Islet precursor cell (in vitro differentiated cells): ENCODE data around the gene CTDSP1.

Experiments
- DNase-seq: peaks from one replicate; pipeline ENCODE4 v3.0.0-alpha.2; 2018

Gene CTDSP1, protein sequence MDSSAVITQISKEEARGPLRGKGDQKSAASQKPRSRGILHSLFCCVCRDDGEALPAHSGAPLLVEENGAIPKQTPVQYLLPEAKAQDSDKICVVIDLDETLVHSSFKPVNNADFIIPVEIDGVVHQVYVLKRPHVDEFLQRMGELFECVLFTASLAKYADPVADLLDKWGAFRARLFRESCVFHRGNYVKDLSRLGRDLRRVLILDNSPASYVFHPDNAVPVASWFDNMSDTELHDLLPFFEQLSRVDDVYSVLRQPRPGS

GRCh38 chr2:218399391-218400166 is at the start of gene CTDSP1:
TSS of gene CTDSP1 (plus strand) at chr2:218399868. CDS start at chr2:218400091, 223 bp downstream.
- DNase-seq, result peak; percentile 97

DNA sequence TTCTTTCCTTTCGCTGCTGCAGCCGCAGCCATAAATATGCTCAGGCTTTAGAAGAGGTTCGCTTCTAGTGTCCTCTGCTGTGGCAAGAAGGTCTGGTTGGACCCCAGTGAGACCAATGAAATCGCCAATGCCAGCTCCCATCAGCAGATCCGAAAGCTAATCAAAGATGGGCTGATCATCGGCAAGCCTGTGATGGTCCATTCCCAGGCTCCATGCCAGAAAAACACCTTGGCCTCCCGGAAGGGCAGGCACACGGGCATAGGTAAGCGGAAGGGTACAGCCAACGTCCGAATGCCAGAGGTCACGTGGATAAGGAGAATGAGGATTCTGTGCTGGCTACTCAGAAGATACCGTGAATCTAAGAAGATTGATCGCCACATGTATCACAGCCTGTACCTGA is 45.6 kb upstream of the CTDSP1 start:
- no peak for DNase-seq

- no peak for DNase-seq
Observed at GRCh38 chr2:218354850-218355443, 44.7 kb upstream of the CTDSP1 start.

GRCh38 chr2:218357236-218358177 is 42.2 kb upstream of the CTDSP1 start:
- no peak for DNase-seq

- DNase-seq, result no peak
Observed at GRCh38 chr2:218360453-218360852, 39.2 kb upstream of the CTDSP1 start.

GRCh38 chr2:218362606-218363005 is 37.1 kb upstream of the CTDSP1 start:
- DNase-seq, result no peak

DNA sequence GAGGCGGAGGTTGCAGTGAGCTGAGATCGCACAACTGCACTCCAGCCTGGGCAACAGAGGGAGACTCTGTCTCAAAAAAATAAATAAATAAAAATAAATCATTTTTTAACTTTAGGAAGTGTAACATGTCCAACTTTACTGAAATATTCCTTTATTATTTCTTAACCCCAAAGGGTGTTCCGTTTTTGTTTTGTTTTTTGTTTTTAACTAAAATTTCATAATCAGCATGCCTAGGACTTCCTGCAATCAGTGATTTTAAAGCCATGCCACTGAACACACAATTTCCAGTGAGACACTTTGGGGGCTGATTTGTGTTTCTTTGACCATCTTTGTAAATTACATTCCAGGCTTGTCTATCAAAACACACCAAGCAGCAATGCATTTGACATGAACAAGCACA is 35.9 kb upstream of the CTDSP1 start:
- no peak for DNase-seq

GRCh38 chr2:218364196-218364595 is 35.5 kb upstream of the CTDSP1 start:
- DNase-seq, result no peak

DNA sequence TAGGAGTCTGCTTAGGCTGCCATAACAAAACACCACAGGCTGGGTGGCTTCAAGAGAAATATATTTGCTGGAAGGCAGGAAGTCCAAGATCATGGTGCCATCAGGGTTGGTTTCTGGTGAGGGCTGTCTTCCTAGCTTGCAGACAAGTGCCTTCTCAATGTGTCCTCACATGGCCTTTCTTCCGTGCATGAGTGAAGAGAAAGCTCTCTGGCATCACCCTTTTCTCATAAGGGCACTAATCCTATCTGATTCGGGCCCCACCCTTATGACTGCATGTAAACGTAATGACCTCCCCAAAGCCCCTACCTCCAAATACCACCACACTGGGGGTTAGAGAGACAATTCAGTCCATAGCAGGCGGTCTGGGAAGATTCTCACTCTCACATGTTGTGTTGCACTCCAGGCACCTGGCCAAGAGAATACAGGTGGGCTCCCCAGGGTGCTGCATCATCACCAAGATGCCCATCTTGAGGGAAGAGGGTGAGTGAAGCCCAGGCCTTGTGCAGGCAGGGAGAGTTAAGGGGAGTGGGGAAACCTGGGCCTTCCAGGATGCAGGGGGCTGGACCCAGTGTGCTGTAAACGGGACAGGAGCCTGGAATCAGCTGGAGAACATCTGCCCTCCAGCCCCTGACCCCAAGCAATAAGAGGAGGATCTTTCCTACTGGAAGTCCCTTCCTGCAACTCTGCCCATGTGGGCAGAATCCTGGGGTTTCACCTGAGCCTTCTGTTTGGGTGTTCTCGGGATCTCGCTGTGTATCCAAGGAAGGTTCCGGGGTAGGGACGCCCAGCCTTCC is 32.9 kb upstream of the CTDSP1 start:
- DNase-seq, result no peak

GRCh38 chr2:218367415-218368149 is 32.1 kb upstream of the CTDSP1 start:
- peak; percentile 92 for DNase-seq

DNA sequence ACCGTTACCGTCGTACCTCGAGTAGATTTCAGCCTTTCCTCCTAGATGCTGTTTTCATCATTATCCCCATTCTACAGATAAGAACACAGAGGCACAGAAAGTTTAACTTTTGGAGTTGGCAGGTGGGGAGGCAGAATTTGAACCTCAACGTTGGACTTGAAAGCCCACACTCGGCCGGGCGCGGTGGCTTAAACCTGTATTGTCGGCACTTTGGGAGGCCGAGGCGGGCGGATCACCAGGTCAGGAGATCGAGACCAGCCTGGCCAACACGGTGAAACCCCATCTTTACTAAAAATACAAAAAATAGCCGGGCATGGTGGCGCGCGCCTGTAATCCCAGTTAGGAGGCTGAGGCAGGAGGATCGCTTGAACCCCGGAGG is 31.5 kb upstream of the CTDSP1 start:
- no peak for DNase-seq

DNA sequence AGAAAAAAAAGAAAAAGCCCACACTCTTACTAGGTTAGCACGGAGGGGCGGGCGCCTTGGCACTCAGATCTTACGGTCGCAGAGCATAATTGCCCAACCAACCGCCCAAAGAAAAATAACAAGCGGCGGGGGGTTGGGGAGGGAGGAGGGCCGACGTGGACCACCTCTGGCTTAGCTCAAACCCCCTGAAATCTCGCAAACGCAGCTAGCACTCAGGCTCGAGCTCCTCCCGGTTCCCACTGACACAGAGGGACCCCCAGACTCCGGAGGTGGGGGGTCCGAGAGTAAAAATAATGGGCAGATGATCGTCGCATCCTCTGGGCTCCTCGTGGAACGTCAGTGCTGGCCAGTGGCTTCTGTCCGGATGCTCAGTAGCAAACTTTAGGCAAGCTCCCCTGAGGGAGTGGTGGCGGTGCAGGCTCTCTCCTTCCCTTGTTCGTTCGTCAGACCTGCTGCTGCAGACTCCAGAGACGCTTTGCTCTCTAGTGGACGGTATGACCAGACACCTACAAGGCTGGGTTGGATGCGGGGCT is 31.0 kb upstream of the CTDSP1 start:
- peak; percentile 86 for DNase-seq

DNA sequence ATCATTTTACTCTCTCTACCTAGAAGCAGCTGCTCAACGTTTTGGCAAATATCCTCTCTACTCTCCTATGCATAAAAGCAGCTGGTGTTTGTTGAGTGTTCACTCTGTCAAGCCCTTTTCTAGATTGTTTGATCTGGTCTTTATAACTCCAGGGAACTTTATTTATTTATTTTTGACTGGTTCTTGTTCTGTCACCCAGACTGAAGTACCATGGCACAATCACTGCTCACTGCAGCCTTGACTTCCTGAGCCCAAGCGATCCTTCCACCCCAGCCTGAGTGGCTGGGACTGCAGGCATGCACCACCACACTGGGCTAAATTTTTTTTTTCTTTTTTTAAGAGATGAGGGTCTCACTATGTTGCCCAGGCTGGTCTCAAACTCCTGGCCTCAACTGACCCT is 30.3 kb upstream of the CTDSP1 start:
- no peak for DNase-seq

DNA sequence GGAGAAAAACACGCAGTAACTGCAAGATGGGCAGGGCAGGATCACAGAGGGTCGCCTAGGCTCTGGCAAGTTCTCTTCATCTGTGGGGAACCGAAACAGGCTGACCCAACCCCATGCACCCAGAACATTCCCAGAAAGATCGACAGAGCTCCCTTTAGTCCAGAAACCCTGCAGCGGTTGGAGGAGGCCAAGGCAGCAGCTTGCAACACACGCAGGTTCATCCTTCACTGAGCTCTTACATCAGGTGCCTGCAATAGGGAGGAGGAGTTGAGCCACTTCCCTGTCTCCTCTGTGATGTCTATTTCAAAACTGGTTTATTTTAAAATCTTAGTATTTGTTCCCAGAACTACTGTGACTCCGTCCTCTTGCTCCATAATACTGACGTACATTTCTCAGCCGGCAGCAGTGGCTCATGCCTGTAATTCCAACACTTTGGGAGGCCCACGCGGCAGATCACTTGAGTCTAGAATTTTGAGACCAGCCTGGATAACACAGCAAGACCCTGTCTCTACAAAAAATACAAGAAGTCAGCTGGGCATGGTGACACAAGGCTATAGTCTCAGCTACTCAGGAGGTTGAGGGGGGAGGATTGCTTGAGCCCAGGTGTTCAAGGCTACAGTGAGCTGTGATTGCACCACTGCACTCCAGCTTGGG is 29.1 kb upstream of the CTDSP1 start:
- no peak for DNase-seq

DNA sequence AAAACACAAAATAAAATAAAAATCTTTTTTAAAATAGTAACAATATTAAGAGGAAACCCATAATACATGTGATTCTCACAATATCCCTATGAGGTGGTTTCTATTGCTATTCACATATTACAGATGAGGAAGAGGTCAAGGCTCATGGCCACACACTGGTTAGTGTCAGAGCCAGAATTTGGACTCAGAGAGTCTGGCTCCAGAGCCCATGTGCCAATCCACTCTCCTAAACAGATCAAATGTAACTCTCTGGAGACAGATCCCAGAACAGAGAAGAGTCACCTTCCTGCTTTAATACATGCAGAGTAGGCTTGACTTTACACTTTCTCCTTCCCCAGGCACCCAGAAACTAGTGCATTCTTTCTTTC is 27.7 kb upstream of the CTDSP1 start:
- no peak for DNase-seq

DNA sequence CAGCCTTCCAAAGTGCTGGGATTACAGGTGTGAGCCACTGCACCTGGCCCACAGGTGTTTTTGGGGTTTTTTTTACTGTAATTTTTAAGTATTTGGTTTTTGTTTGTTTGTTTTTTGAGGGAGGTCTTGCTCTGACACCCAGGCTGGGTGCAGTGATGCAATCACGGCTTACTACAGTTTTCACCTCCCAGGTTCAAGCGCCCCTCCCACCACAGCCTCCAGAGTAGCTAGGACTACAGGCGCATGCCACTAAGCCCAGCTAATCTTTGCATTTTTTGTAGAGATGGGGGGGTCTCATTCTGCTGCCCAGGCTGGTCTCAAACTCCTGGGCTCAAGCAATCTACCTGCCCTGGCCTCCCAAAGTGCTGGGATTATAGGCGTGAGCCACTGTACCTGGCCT is 24.9 kb upstream of the CTDSP1 start:
- no peak for DNase-seq

GRCh38 chr2:218375212-218375611 is 24.5 kb upstream of the CTDSP1 start:
- DNase-seq, result no peak

- no peak for DNase-seq
Observed at GRCh38 chr2:218378053-218378452, 21.6 kb upstream of the CTDSP1 start.

DNA sequence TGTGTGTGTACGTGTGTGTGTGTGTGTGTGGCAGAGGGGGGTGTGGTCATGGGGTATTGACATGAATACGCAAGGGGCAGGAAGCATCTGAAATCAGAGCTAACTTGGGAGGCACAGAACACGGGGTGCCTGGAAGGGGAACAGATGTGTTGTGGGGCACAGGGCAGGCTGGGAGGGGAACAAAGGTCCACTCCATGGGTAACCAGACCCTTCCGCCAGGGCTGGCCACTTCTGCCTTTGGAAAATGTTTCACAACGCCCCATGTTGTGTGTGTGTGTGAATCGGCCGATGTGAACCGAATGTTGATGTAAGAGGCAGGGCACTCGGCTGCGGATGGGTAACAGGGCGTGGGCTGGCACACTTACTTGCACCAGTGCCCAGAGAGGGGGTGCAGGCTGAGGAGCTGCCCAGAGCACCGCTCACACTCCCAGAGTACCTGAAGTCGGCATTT is 17.7 kb upstream of the CTDSP1 start, which contains the start of gene SLC11A1:
Gene SLC11A1 (plus strand): TSS at position 358 of the 451 bp plus-strand sequence. CDS start 96 bp downstream, outside the sequence.
- no peak for DNase-seq

DNA sequence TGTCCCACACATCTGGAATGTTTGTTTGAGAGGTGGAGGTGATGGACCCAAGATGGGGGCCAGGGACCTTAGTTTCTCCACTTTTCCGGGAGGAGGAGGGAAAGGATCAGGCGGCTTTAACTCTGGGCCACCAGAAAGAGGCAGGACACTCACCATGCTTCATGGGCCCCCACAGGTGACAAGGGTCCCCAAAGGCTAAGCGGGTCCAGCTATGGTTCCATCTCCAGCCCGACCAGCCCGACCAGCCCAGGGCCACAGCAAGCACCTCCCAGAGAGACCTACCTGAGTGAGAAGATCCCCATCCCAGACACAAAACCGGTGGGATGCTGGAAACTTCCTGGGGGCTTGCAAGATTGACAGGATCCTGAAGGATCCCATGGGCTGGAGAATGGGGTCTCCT is 16.9 kb upstream of the CTDSP1 start:
- no peak for DNase-seq
